DMS 273 (cell line): ENCODE measurements around the gene MATCAP1.

Experiments used
- DNase-seq: peaks from one replicate; lab custom pipeline; 2025; ENCODE audit not compliant: unreplicated experiment; lab: John Stamatoyannopoulos, UW

Gene MATCAP1

GRCh38 chr16:67144943-67145342 is 38.8 kb downstream of the MATCAP1 start:
- no peak for DNase-seq

GRCh38 chr16:67142342-67142741 is 41.4 kb downstream of the MATCAP1 start:
- no peak for DNase-seq

- DNase-seq: no peak
Observed at GRCh38 chr16:67141391-67141790, 42.4 kb downstream of the MATCAP1 start.

- peak; percentile 32 for DNase-seq
Observed at GRCh38 chr16:67137605-67138004, 46.2 kb downstream of the MATCAP1 start.

- no peak for DNase-seq
Observed at GRCh38 chr16:67129422-67129821, 54.3 kb downstream of the MATCAP1 start.

- DNase-seq: no peak
Observed at GRCh38 chr16:67128887-67129286, 54.9 kb downstream of the MATCAP1 start.

- no peak for DNase-seq
Observed at GRCh38 chr16:67128417-67128816, 55.3 kb downstream of the MATCAP1 start.
